HG03103 (cell line): ENCODE results near the gene JAGN1.
"Not testable (repeated sequence)": the region's sequence is repeated elsewhere in the genome, so short reads cannot be mapped to it uniquely, and the experiment has no call there.

ENCODE experiments used
- ATAC-seq: cut with Tn5 transposase; IDR thresholded peaks from one replicate; pipeline ENCODE4 v1.9.1; 2021; ENCODE audit warnings: low read depth; ENCODE audit not compliant: unreplicated experiment

JAGN1 gene

GRCh38 chr3:9865125-9865637 lies 25.2 kb upstream of the JAGN1 start:
- ATAC-seq = not testable (repeated sequence)

GRCh38 chr3:9866639-9867038 lies 23.8 kb upstream of the JAGN1 start:
- no peak for ATAC-seq

GRCh38 chr3:9867106-9867505 lies 23.3 kb upstream of the JAGN1 start:
- ATAC-seq = no peak

- no peak for ATAC-seq
Measured at GRCh38 chr3:9869955-9870354, 20.5 kb upstream of the JAGN1 start.

GRCh38 chr3:9870978-9871377 lies 19.4 kb upstream of the JAGN1 start:
- no peak for ATAC-seq

- not testable (repeated sequence) for ATAC-seq
Measured at GRCh38 chr3:9872067-9872466, 18.3 kb upstream of the JAGN1 start.

GRCh38 chr3:9875448-9875847 lies 15.0 kb upstream of the JAGN1 start:
- ATAC-seq = no peak

- not testable (repeated sequence) for ATAC-seq
Measured at GRCh38 chr3:9876255-9876654, 14.2 kb upstream of the JAGN1 start.

- ATAC-seq = no peak
Measured at GRCh38 chr3:9876991-9877390, 13.4 kb upstream of the JAGN1 start.

- ATAC-seq = no peak
Measured at GRCh38 chr3:9878700-9879099, 11.7 kb upstream of the JAGN1 start.

- ATAC-seq = no peak
Measured at GRCh38 chr3:9879830-9880549, 10.4 kb upstream of the JAGN1 start, which contains the start of gene CIDEC. Gene CIDEC (minus strand): TSS chr3:9880253. CDS start chr3:9878486, 1,767 bp downstream.

GRCh38 chr3:9881441-9881840 lies 9.0 kb upstream of the JAGN1 start:
- ATAC-seq = no peak

- ATAC-seq = no peak
Measured at GRCh38 chr3:9883706-9884554, 6.5 kb upstream of the JAGN1 start.

- no peak for ATAC-seq
Measured at GRCh38 chr3:9884555-9885165, 5.8 kb upstream of the JAGN1 start.

- ATAC-seq = no peak
Measured at GRCh38 chr3:9886328-9886727, 4.1 kb upstream of the JAGN1 start.

GRCh38 chr3:9887480-9887879 lies 2.9 kb upstream of the JAGN1 start:
- ATAC-seq = no peak

- ATAC-seq = no peak
Measured at GRCh38 chr3:9888540-9888939, 1.9 kb upstream of the JAGN1 start.

- no peak for ATAC-seq
Measured at GRCh38 chr3:9889405-9889804, 1.0 kb upstream of the JAGN1 start.

GRCh38 chr3:9891072-9891622 lies 737 bp downstream of the JAGN1 start:
- no peak for ATAC-seq

- no peak for ATAC-seq
Measured at GRCh38 chr3:9893739-9894138, 3.3 kb downstream of the JAGN1 start.

- not testable (repeated sequence) for ATAC-seq
Measured at GRCh38 chr3:9895715-9896114, 5.3 kb downstream of the JAGN1 start.
